HCT116 (cell line): ENCODE results near the gene DZIP3. TPM values are rescaled to one million over a fixed set of nuclear protein-coding genes. Genes with fewer than 3 reads are reported as not detected.
"Not testable (repeated sequence)": the region's sequence is repeated elsewhere in the genome, so short reads cannot be mapped to it uniquely, and the experiment has no call there.

Source experiments
- ATAC-seq: fragments of 200-7000 bp; cut with Tn5 transposase; 2 replicates; pipeline ENCODE4 v1.9.1; 2020; ENCODE audit warnings: mild to moderate bottlenecking, moderate library complexity
- BruUV-seq: library from RNA; stranded (reverse); fragments of 400-500 nt; replicated peaks from 2 replicates; lab custom pipeline; 2021; lab: Mats Ljungman, UMichigan
- CTCF ChIA-PET: fragments of 300-600 bp; sonication (Branson Sonifier 250); formaldehyde crosslinking; loops from one replicate; lab custom pipeline; 2021; ENCODE audit warnings: antibody characterized with exemption; lab: Charles Lee
- POLR2A ChIA-PET: fragments of 300-600, 350-600 bp; sonication (Branson Sonifier 250); formaldehyde crosslinking; loops from one replicate; lab custom pipeline; 2021; ENCODE audit warnings: antibody characterized with exemption; lab: Charles Lee
- RAD21 ChIA-PET, 2 experiments: fragments of 300-600 bp; sonication (Branson Sonifier 250); formaldehyde crosslinking; loops; one replicate each; lab custom pipeline; 2023; ENCODE audit warnings: low total read pairs in 2 of 2; ENCODE audit not compliant: uncharacterized antibody in 2 of 2, unreplicated experiment in 2 of 2, low non-redundant PET in 1 of 2; lab: Charles Lee
- DNase-seq: peaks from one replicate; pipeline ENCODE4 v3.0.0-alpha.2; 2010; ENCODE audit warnings: low read depth, low spot score
- H2AFZ ChIP-seq: fragments of 200-600 bp; shearing (Covaris generic), sonication (generic); 2 replicates; pipeline ENCODE4 v1.6.1; 2017; ENCODE audit warnings: low read depth, mixed run types, mixed read lengths, antibody characterized with exemption, low read length; ENCODE audit not compliant: poor library complexity, severe bottlenecking
- H3K27ac ChIP-seq: 2 replicates; pipeline ENCODE4 v1.5.1; 2012; ENCODE audit warnings: low read depth, low read length
- H3K27me3 ChIP-seq: fragments of 200-600 bp; sonication (generic); 2 replicates; pipeline ENCODE4 v1.6.1; 2016; ENCODE audit warnings: mixed run types, low read length, mixed read lengths; ENCODE audit not compliant: insufficient read depth
- H3K36me3 ChIP-seq, 2 experiments: fragments of 200-500 bp in 1 of 2; fragments of 200-600 bp in 1 of 2; sonication (Bioruptor generic) in 1 of 2; sonication (generic) in 1 of 2; 2 replicates each; pipeline versions ENCODE4 v1.5.1 to v1.6.1; 2014 to 2016; ENCODE audit warnings: low read length in 2 of 2, inconsistent platforms in 1 of 2, mixed read lengths in 1 of 2, mixed run types in 1 of 2; ENCODE audit not compliant: insufficient read depth in 2 of 2, control insufficient read depth in 1 of 2
- H3K4me1 ChIP-seq, 2 experiments: fragments of 200-600 bp in 1 of 2; sonication (generic) in 1 of 2; 2 replicates each; pipeline versions ENCODE4 v1.5.1 to v1.6.1; 2012 to 2017; ENCODE audit warnings: low read length in 2 of 2, inconsistent platforms in 1 of 2, mild to moderate bottlenecking in 1 of 2, mixed read lengths in 1 of 2, mixed run types in 1 of 2, moderate library complexity in 1 of 2; ENCODE audit not compliant: insufficient read depth in 2 of 2, control insufficient read depth in 1 of 2
- H3K4me2 ChIP-seq: fragments of 200-600 bp; sonication (generic); 2 replicates; pipeline ENCODE4 v1.6.1; 2017; ENCODE audit warnings: mixed run types, low read length, mixed read lengths
- H3K4me3 ChIP-seq, 2 experiments: fragments of 200-600 bp in 1 of 2; sonication (generic) in 1 of 2; replicated peaks in 1 of 2; 2 replicates each; pipeline ENCODE4 v1.5.1; 2011 to 2016; ENCODE audit warnings: low read length in 2 of 2, control low read depth in 1 of 2, low read depth in 1 of 2, mild to moderate bottlenecking in 1 of 2, mixed read lengths in 1 of 2, mixed run types in 1 of 2
- H3K79me2 ChIP-seq: fragments of 200-600 bp; sonication (generic); 2 replicates; pipeline ENCODE4 v1.6.1; 2017; ENCODE audit warnings: mild to moderate bottlenecking, mixed run types, low read length, moderate library complexity, mixed read lengths; ENCODE audit not compliant: insufficient read depth
- H3K9ac ChIP-seq: fragments of 200-600 bp; sonication (generic); 2 replicates; pipeline ENCODE4 v1.6.1; 2016; ENCODE audit warnings: low read length, mixed read lengths
- H3K9me2 ChIP-seq: fragments of 200-600 bp; sonication (generic), shearing (Covaris generic); 2 replicates; pipeline ENCODE4 v1.6.1; 2017; ENCODE audit warnings: mixed run types, mild to moderate bottlenecking, moderate library complexity; ENCODE audit not compliant: insufficient read depth
- H3K9me3 ChIP-seq, 2 experiments: fragments of 200-500 bp in 1 of 2; fragments of 200-600 bp in 1 of 2; sonication (Bioruptor generic) in 1 of 2; sonication (generic) in 1 of 2; 2 replicates each; pipeline ENCODE4 v1.6.1; 2014 to 2017; ENCODE audit warnings: low read length in 2 of 2, mixed read lengths in 2 of 2, inconsistent platforms in 1 of 2, low read depth in 1 of 2, mild to moderate bottlenecking in 1 of 2, mixed run types in 1 of 2, moderate library complexity in 1 of 2; ENCODE audit not compliant: control insufficient read depth in 1 of 2, insufficient read depth in 1 of 2
- H4K20me1 ChIP-seq: fragments of 200-600 bp; sonication (generic), shearing (Covaris generic); 2 replicates; pipeline ENCODE4 v1.6.1; 2017; ENCODE audit warnings: mixed run types, mild to moderate bottlenecking, moderate library complexity; ENCODE audit not compliant: insufficient read depth
- ELF1 ChIP-seq: IDR thresholded peaks from 2 replicates; pipeline ENCODE4 v1.6.1; 2012; ENCODE audit warnings: low read depth, borderline replicate concordance
- SIN3A ChIP-seq: IDR thresholded peaks from 2 replicates; pipeline ENCODE4 v1.6.1; 2012; ENCODE audit warnings: low read depth
- SP1 ChIP-seq: IDR thresholded peaks from 2 replicates; pipeline ENCODE4 v1.6.1; 2012; ENCODE audit warnings: low read depth
- YY1 ChIP-seq: IDR thresholded peaks from 2 replicates; pipeline ENCODE4 v1.6.1; 2011; ENCODE audit warnings: low read length, low read depth, moderate library complexity, mild to moderate bottlenecking; ENCODE audit not compliant: insufficient replicate concordance; ENCODE audit errors: extremely low read depth
- ZBTB33 ChIP-seq: IDR thresholded peaks from 2 replicates; pipeline ENCODE4 v1.6.1; 2011; ENCODE audit warnings: mild to moderate bottlenecking, low read length, moderate library complexity; ENCODE audit not compliant: insufficient replicate concordance; ENCODE audit errors: extremely low read depth
- ZFX ChIP-seq: fragments of 450-650 bp; IDR thresholded peaks from 2 replicates; pipeline ENCODE4 v1.6.1; 2017
- intact Hi-C: fragments of 100-400 bp; cut with micrococcal nuclease; formaldehyde crosslinking; loops from 2 replicates; pipeline ENCODE4 v1.10.0; 2022
- total RNA-seq: library from RNA; stranded (reverse); gene quantifications from one replicate; pipeline ENCODE4 v1.2.1, GENCODE V29; 2021; ENCODE audit not compliant: unreplicated experiment
- TF ChIP-seq, protein P1 (sequence below), 3 experiments: fragments of 200-600 bp in 1 of 3; sonication (generic) in 1 of 3; IDR thresholded peaks in 2 of 3; conservative IDR thresholded peaks in 1 of 3; 2 replicates each; pipeline ENCODE4 v1.5.1; 2012 to 2017; ENCODE audit warnings: low read depth in 2 of 3, low read length in 2 of 3, antibody characterized with exemption in 1 of 3, borderline replicate concordance in 1 of 3, control low read depth in 1 of 3, mild to moderate bottlenecking in 1 of 3, mixed read lengths in 1 of 3, mixed run types in 1 of 3, moderate library complexity in 1 of 3; ENCODE audit not compliant: insufficient read depth in 1 of 3

DZIP3 gene
- total RNA-seq, 1 experiment from 2014 or later = 19.4 TPM

- TF ChIP-seq ZBTB33 = no peak
- TF ChIP-seq YY1 = no peak
- no peak for TF ChIP-seq ZFX
- no peak for TF ChIP-seq SP1
- TF ChIP-seq ELF1 = no peak
- TF ChIP-seq, protein P1, sequence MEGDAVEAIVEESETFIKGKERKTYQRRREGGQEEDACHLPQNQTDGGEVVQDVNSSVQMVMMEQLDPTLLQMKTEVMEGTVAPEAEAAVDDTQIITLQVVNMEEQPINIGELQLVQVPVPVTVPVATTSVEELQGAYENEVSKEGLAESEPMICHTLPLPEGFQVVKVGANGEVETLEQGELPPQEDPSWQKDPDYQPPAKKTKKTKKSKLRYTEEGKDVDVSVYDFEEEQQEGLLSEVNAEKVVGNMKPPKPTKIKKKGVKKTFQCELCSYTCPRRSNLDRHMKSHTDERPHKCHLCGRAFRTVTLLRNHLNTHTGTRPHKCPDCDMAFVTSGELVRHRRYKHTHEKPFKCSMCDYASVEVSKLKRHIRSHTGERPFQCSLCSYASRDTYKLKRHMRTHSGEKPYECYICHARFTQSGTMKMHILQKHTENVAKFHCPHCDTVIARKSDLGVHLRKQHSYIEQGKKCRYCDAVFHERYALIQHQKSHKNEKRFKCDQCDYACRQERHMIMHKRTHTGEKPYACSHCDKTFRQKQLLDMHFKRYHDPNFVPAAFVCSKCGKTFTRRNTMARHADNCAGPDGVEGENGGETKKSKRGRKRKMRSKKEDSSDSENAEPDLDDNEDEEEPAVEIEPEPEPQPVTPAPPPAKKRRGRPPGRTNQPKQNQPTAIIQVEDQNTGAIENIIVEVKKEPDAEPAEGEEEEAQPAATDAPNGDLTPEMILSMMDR (IDR thresholded peaks at IDR 0.05 in 2 of 3, conservative IDR thresholded peaks at IDR 0.05 in 1 of 3; ENCODE audit: borderline replicate concordance in 1 of 3, insufficient read depth in 1 of 3, low read depth in 2 of 3, low read length in 2 of 3) = no peak
- no peak for TF ChIP-seq SIN3A
- TF ChIP-seq, all 23 proteins: peak for 0
Observed at GRCh38 chr3:108610651-108611050, 21.1 kb downstream of the DZIP3 start (continued).

- intact Hi-C loops, H3K9me2 ChIP-seq, H4K20me1 ChIP-seq, DNase-seq, H3K9me3 ChIP-seq, POLR2A ChIA-PET, H3K4me3 ChIP-seq, H3K27ac ChIP-seq, H3K4me1 ChIP-seq, CTCF ChIA-PET, H3K9ac ChIP-seq, BruUV-seq, ATAC-seq, H3K27me3 ChIP-seq, H2AFZ ChIP-seq, RAD21 ChIA-PET, H3K79me2 ChIP-seq, H3K36me3 ChIP-seq, H3K4me2 ChIP-seq: not testable (repeated sequence)
Observed at GRCh38 chr3:108616090-108616489, 26.6 kb downstream of the DZIP3 start.
